ENCODE data around the gene SAMHD1. TPM values are rescaled to one million over a fixed set of nuclear protein-coding genes. Genes with fewer than 3 reads are reported as not detected.

The SAMHD1 gene
- total RNA-seq, 1 donor from 2014 or later, result 30.8 TPM

DNA sequence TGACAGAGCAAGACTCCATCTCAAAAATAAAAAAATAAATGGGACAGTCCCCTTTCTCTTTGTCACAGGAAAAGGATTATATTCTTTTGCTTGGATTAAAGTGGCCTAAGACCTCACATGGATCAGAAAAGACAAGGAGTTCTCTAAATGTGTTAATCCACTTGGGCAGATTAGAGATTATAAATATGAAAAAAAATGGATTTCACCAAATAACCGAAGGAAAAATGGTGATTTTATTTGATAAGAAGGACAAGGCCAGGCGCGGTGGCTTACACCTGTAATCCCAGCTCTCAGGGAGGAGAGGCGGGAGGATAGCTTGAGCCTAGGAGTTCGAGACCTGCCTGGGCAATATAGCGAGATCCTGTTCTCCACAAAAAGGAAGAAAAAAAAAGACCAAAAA lies 21.8 kb downstream of the SAMHD1 start:
- no peaks in the 10 kb centered on the region for H3K36me3 Mint-ChIP-seq (ENCODE audit: unreplicated experiment)

DNA sequence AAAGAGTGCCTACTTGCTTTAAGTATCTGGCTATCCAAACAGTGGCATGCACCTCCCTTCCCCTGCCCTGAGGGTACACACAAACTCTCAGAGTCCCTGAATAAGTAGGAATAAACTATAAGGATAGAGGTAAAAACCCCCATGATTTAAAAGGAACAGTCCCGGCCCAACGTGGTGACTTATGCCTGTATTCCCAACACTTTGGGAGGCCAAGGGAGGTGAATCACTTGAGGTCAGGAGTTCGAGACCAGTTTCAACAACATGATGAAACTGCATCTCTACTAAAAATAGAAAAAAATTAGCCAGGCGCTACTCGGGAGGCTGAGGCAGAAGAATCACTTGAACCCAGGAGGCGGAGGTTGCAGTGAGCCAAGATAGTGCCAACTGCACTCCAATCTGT lies 22.2 kb downstream of the SAMHD1 start:
- Mint-ChIP-seq H3K9me3 (ENCODE audit: unreplicated experiment) (no peaks in the 10 kb centered on the region), H3K4me3 (ENCODE audit: unreplicated experiment) (no peak overlapping the region), H3K36me3 (ENCODE audit: unreplicated experiment) (no peaks in the 10 kb centered on the region), H3K4me1 (ENCODE audit: low read depth, unreplicated experiment) (no peaks in the 10 kb centered on the region), H3K27ac (ENCODE audit: unreplicated experiment) (no peak overlapping the region), H3K27me3 (ENCODE audit: unreplicated experiment) (no peaks in the 10 kb centered on the region)
- TF ChIP-seq, protein P1, sequence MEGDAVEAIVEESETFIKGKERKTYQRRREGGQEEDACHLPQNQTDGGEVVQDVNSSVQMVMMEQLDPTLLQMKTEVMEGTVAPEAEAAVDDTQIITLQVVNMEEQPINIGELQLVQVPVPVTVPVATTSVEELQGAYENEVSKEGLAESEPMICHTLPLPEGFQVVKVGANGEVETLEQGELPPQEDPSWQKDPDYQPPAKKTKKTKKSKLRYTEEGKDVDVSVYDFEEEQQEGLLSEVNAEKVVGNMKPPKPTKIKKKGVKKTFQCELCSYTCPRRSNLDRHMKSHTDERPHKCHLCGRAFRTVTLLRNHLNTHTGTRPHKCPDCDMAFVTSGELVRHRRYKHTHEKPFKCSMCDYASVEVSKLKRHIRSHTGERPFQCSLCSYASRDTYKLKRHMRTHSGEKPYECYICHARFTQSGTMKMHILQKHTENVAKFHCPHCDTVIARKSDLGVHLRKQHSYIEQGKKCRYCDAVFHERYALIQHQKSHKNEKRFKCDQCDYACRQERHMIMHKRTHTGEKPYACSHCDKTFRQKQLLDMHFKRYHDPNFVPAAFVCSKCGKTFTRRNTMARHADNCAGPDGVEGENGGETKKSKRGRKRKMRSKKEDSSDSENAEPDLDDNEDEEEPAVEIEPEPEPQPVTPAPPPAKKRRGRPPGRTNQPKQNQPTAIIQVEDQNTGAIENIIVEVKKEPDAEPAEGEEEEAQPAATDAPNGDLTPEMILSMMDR (IDR thresholded peaks at IDR 0.05; ENCODE audit: partially characterized antibody, unreplicated experiment), result no peak
- DNase-seq, result no peak

More for the DNA sequence above, 21.8 kb downstream of the SAMHD1 start:
- TF ChIP-seq, protein P1 (IDR thresholded peaks at IDR 0.05; ENCODE audit: partially characterized antibody, unreplicated experiment), result no peak
- H3K9me3 Mint-ChIP-seq (ENCODE audit: unreplicated experiment), result no peaks in the 10 kb centered on the region
- no peak overlapping the region for H3K27ac Mint-ChIP-seq (ENCODE audit: unreplicated experiment)
- H3K27me3 Mint-ChIP-seq (ENCODE audit: unreplicated experiment), result no peaks in the 10 kb centered on the region
- no peak overlapping the region for H3K4me3 Mint-ChIP-seq (ENCODE audit: unreplicated experiment)
- DNase-seq, result no peak
- H3K4me1 Mint-ChIP-seq (ENCODE audit: low read depth, unreplicated experiment), result no peaks in the 10 kb centered on the region

DNA sequence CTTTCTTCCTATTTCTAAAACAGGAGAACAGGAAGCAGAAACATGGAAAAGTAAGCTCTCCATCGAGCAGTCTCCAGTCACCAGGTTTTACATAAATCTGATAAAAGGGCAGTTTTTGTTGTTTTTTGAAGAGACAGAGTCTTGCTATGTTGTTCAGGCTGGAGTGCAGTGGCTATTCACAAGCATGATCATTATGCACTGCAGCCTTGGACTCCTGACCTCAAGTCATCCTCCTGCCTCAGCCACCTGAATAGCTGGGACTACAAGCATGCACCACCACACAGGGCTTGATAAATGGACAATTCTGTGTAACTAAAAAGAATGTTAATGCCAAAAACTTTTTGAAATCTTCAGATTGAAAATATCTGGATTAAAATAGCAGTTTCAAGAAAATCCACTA lies 23.8 kb downstream of the SAMHD1 start:
- no peak for DNase-seq
- H3K27ac Mint-ChIP-seq (ENCODE audit: unreplicated experiment), result no peak overlapping the region
- no peaks in the 10 kb centered on the region for H3K36me3 Mint-ChIP-seq (ENCODE audit: unreplicated experiment)
- no peak overlapping the region for H3K4me3 Mint-ChIP-seq (ENCODE audit: unreplicated experiment)
- H3K4me1 Mint-ChIP-seq (ENCODE audit: low read depth, unreplicated experiment), result no peaks in the 10 kb centered on the region
- no peaks in the 10 kb centered on the region for H3K27me3 Mint-ChIP-seq (ENCODE audit: unreplicated experiment)
- no peaks in the 10 kb centered on the region for H3K9me3 Mint-ChIP-seq (ENCODE audit: unreplicated experiment)
- TF ChIP-seq, protein P1 (IDR thresholded peaks at IDR 0.05; ENCODE audit: partially characterized antibody, unreplicated experiment), result peak; percentile 13

DNA sequence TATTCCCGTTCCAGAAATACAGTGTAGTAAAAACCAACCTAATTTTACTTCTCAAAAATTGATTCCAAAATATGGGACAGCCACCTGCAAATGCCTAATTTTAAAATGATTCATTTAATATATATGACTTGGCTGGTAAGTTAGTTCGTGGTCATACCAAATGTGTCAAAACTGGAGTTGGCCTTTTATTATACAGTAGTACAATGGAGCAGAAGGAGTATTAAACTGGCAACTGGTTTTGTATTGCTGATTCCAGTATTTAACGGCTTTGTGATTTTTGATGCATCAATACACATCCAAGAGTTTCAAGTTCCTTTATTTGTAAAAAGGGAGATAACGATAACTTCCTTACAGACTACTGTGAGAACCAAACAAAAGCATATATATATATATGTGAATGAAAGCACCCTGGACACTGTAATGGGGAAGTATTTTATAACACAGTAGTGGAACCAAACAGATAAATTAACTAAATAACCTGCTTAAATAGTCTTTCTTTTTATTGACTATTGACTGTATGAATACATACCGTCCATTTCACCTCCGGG lies 24.8 kb downstream of the SAMHD1 start:
- TF ChIP-seq, protein P1 (IDR thresholded peaks at IDR 0.05; ENCODE audit: partially characterized antibody, unreplicated experiment), result no peak
- DNase-seq, result no peak
- H3K27ac Mint-ChIP-seq (ENCODE audit: unreplicated experiment), result no peak overlapping the region
- no peaks in the 10 kb centered on the region for H3K36me3 Mint-ChIP-seq (ENCODE audit: unreplicated experiment)
- H3K9me3 Mint-ChIP-seq (ENCODE audit: unreplicated experiment), result no peaks in the 10 kb centered on the region
- H3K4me1 Mint-ChIP-seq (ENCODE audit: low read depth, unreplicated experiment), result no peaks in the 10 kb centered on the region
- H3K27me3 Mint-ChIP-seq (ENCODE audit: unreplicated experiment), result no peaks in the 10 kb centered on the region
- H3K4me3 Mint-ChIP-seq (ENCODE audit: unreplicated experiment), result no peak overlapping the region

DNA sequence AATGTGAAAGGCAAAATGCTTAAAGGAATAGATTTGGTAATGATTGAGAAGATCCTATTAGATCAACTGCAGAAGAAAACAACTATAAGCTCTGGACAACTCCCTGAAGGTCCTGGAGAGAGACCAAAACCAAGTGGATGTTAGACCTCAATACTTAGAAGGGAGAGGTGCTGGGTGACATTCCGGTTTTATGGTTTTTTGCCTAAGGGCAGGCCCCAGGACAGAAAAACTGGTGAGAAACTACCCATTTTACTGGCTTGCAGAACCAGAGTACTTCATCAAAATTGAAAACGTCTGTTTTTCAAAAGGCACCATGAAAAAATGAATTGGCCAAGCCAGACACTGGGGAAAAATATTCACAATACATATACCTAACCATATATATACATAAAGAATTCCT lies 26.3 kb downstream of the SAMHD1 start:
- no peak for DNase-seq
- Mint-ChIP-seq H3K27ac (ENCODE audit: unreplicated experiment) (no peak overlapping the region), H3K9me3 (ENCODE audit: unreplicated experiment) (no peaks in the 10 kb centered on the region), H3K36me3 (ENCODE audit: unreplicated experiment) (no peaks in the 10 kb centered on the region), H3K27me3 (ENCODE audit: unreplicated experiment) (no peaks in the 10 kb centered on the region), H3K4me1 (ENCODE audit: low read depth, unreplicated experiment) (no peaks in the 10 kb centered on the region), H3K4me3 (ENCODE audit: unreplicated experiment) (no peak overlapping the region)
- TF ChIP-seq, protein P1 (IDR thresholded peaks at IDR 0.05; ENCODE audit: partially characterized antibody, unreplicated experiment), result no peak
